H1 (cell line): ENCODE measurements around the gene SLC48A1. TPM values are rescaled to one million over a fixed set of nuclear protein-coding genes. Genes with fewer than 3 reads are reported as not detected.

ENCODE experiments used
- BCL11A ChIP-seq, 2 experiments: IDR thresholded peaks; one replicate each; pipeline ENCODE4 v1.6.1; 2011; ENCODE audit warnings: low read depth in 2 of 2, low read length in 2 of 2, mild to moderate bottlenecking in 2 of 2
- KDM1A ChIP-seq: fragments of 200-600, 300-600 bp; sonication (generic); IDR thresholded peaks from 2 replicates; pipeline ENCODE4 v1.7.1; 2016; ENCODE audit warnings: mild to moderate bottlenecking, low read length, borderline replicate concordance
- MAX ChIP-seq: IDR thresholded peaks from 2 replicates; pipeline ENCODE4 v1.6.1; 2012; ENCODE audit warnings: inconsistent platforms
- SIX5 ChIP-seq: IDR thresholded peaks from 2 replicates; pipeline ENCODE4 v1.6.1; 2011; ENCODE audit warnings: mild to moderate bottlenecking, low read depth, low read length
- SUZ12 ChIP-seq: fragments of 200-600 bp; sonication (generic); IDR thresholded peaks from 2 replicates; pipeline ENCODE4 v1.6.1; 2012; ENCODE audit warnings: mild to moderate bottlenecking, inconsistent platforms, low read length, moderate library complexity, mixed read lengths
- TAF7 ChIP-seq: optimal IDR thresholded peaks from 2 replicates; pipeline ENCODE3; 2011; ENCODE audit warnings: low read depth, mild to moderate bottlenecking, inconsistent platforms, low read length, moderate library complexity, borderline replicate concordance
- polyA plus RNA-seq, 7 experiments: library from polyadenylated mRNA; depleted of rRNA in 3 of 7; stranded (reverse) in 5 of 7; unstranded in 2 of 7; fragments of >200 nt in 5 of 7; fragments of 200-250 nt in 2 of 7; gene quantifications; 1 replicate in 5 of 7; 2 replicates in 1 of 7; 4 replicates in 1 of 7; pipeline versions ENCODE4 v1.2.1 to v1.2.3, GENCODE V29; 2011 to 2013; ENCODE audit warnings: missing spikeins in 2 of 7, mixed read lengths in 2 of 7
- total RNA-seq: library from RNA; stranded (reverse); fragmentation: NEBNext Ultra II Directional; extraction: Animal tissue kit (Norgen Biotek cat#: 25700); gene quantifications from 2 replicates; pipeline ENCODE4 v1.2.1, GENCODE V29; 2021

SLC48A1 gene
- total and polyA plus RNA-seq, 2 of the 8 experiments (the other 6 are each of a cell fraction or from before 2014, with no cell fraction given): 9.5 to 14.1 TPM

- TF ChIP-seq SUZ12 (no peak), MAX (no peak), SIX5 (no peak), BCL11A (IDR thresholded peaks at IDR 0.05; ENCODE audit: low read depth in 2 of 2, low read length in 2 of 2) (no peak), KDM1A (no peak), TAF7 (no peak)
These were observed 47.1 kb upstream of the SLC48A1 start (continued) for GRCh38 chr12:47725893-47726292.
